ENCODE measurements around the gene KIF12.
"Not testable (repeated sequence)": the region's sequence is repeated elsewhere in the genome, so short reads cannot be mapped to it uniquely, and the experiment has no call there.

The KIF12 gene

GRCh38 chr9:114086607-114087006, 12.5 kb downstream of the KIF12 start:
- in situ Hi-C loops (cut with MboI; ENCODE audit: low sequenced_read_pairs), result no loop called here

- in situ Hi-C loops (cut with MboI; ENCODE audit: low sequenced_read_pairs), result no loop called here
These were observed 13.1 kb downstream of the KIF12 start for GRCh38 chr9:114086009-114086408.

GRCh38 chr9:114085387-114085789, 13.7 kb downstream of the KIF12 start:
- in situ Hi-C loops (cut with MboI; ENCODE audit: low sequenced_read_pairs), result no loop called here

- in situ Hi-C loops (cut with MboI; ENCODE audit: low sequenced_read_pairs), result no loop called here
These were observed 14.6 kb downstream of the KIF12 start for GRCh38 chr9:114084282-114085073.

- in situ Hi-C loops (cut with MboI; ENCODE audit: low sequenced_read_pairs), result no loop called here
These were observed 15.4 kb downstream of the KIF12 start for GRCh38 chr9:114083666-114084065.

- in situ Hi-C loops (cut with MboI; ENCODE audit: low sequenced_read_pairs), result not testable (repeated sequence)
These were observed 16.2 kb downstream of the KIF12 start for GRCh38 chr9:114082763-114083412.

- in situ Hi-C loops (cut with MboI; ENCODE audit: low sequenced_read_pairs), result no loop called here
These were observed 16.9 kb downstream of the KIF12 start for GRCh38 chr9:114082017-114082762.

- in situ Hi-C loops (cut with MboI; ENCODE audit: low sequenced_read_pairs), result no loop called here
These were observed 17.6 kb downstream of the KIF12 start for GRCh38 chr9:114081441-114082016.

GRCh38 chr9:114080773-114081440, 18.2 kb downstream of the KIF12 start:
- in situ Hi-C loops (cut with MboI; ENCODE audit: low sequenced_read_pairs), result no loop called here

GRCh38 chr9:114080195-114080772, 18.8 kb downstream of the KIF12 start:
- in situ Hi-C loops (cut with MboI; ENCODE audit: low sequenced_read_pairs), result no loop called here

GRCh38 chr9:114078781-114079156, 20.3 kb downstream of the KIF12 start:
- in situ Hi-C loops (cut with MboI; ENCODE audit: low sequenced_read_pairs), result no loop called here

- in situ Hi-C loops (cut with MboI; ENCODE audit: low sequenced_read_pairs), result no loop called here
These were observed 20.9 kb downstream of the KIF12 start, which contains the start of gene AMBP for GRCh38 chr9:114078021-114078780. TSS of gene AMBP (minus strand) at chr9:114078300. CDS start at chr9:114078209, 91 bp downstream.

- in situ Hi-C loops (cut with MboI; ENCODE audit: low sequenced_read_pairs), result no loop called here
These were observed 21.8 kb downstream of the KIF12 start for GRCh38 chr9:114077162-114077837.

- in situ Hi-C loops (cut with MboI; ENCODE audit: low sequenced_read_pairs), result no loop called here
These were observed 22.6 kb downstream of the KIF12 start for GRCh38 chr9:114076237-114077161.

- in situ Hi-C loops (cut with MboI; ENCODE audit: low sequenced_read_pairs), result no loop called here
These were observed 23.5 kb downstream of the KIF12 start for GRCh38 chr9:114075602-114076001.

- in situ Hi-C loops (cut with MboI; ENCODE audit: low sequenced_read_pairs), result no loop called here
These were observed 26.6 kb downstream of the KIF12 start for GRCh38 chr9:114072184-114073140.
